MCF 10A (cell line): Measurements from ENCODE around the gene CADPS. TPM values are rescaled to one million over a fixed set of nuclear protein-coding genes. Genes with fewer than 3 reads are reported as not detected.
A peak's percentile ranks its signal among the peaks of the same experiment; 100 is the strongest.

Source experiments
- Bru-seq: library from RNA; stranded (reverse); fragments of 400-500 nt; gene quantifications from one replicate; lab custom pipeline; 2021; lab: Mats Ljungman, UMichigan
- BruChase-seq, 2 experiments: library from RNA; stranded (reverse); fragments of 400-500 nt; gene quantifications; one replicate each; lab custom pipeline; 2021; lab: Mats Ljungman, UMichigan
- BruUV-seq: library from RNA; stranded (reverse); fragments of 400-500 nt; replicated peaks from 2 replicates; lab custom pipeline; 2021; lab: Mats Ljungman, UMichigan
- CTCF ChIA-PET: fragments of 300-600 bp; sonication (Branson Sonifier 250); formaldehyde crosslinking; extraction: SDS; loops from one replicate; lab custom pipeline; 2021; ENCODE audit warnings: antibody characterized with exemption, inconsistent platforms; lab: Yijun Ruan, JAX
- POLR2A ChIA-PET: fragments of 300-600, 350-650 bp; sonication (Branson Sonifier 250); formaldehyde crosslinking; extraction: SDS; loops from one replicate; lab custom pipeline; 2020; ENCODE audit warnings: antibody characterized with exemption, inconsistent platforms; lab: Yijun Ruan, JAX
- DNase-seq: peaks from one replicate; pipeline ENCODE4 v3.0.0-alpha.2; 2018; ENCODE audit not compliant: unreplicated experiment
- H3K27ac Mint-ChIP-seq: one replicate; pipeline ENCODE4 v1.8.0; 2022; ENCODE audit warnings: mild to moderate bottlenecking, low read depth, mixed read lengths; ENCODE audit not compliant: unreplicated experiment
- H3K27me3 Mint-ChIP-seq: one replicate; pipeline ENCODE4 v1.8.0; 2022; ENCODE audit warnings: mixed read lengths; ENCODE audit not compliant: insufficient read depth, unreplicated experiment
- H3K36me3 Mint-ChIP-seq: one replicate; pipeline ENCODE4 v1.8.0; 2022; ENCODE audit warnings: mild to moderate bottlenecking, moderate library complexity, mixed read lengths; ENCODE audit not compliant: insufficient read depth, unreplicated experiment
- H3K4me1 Mint-ChIP-seq: one replicate; pipeline ENCODE4 v1.8.0; 2022; ENCODE audit warnings: mixed read lengths; ENCODE audit not compliant: insufficient read depth, unreplicated experiment
- H3K4me3 Mint-ChIP-seq: one replicate; pipeline ENCODE4 v1.8.0; 2022; ENCODE audit warnings: mild to moderate bottlenecking, moderate library complexity, mixed read lengths; ENCODE audit not compliant: unreplicated experiment
- H3K9me3 Mint-ChIP-seq: one replicate; pipeline ENCODE4 v1.8.0; 2022; ENCODE audit warnings: mixed read lengths; ENCODE audit not compliant: unreplicated experiment
- CTCF ChIP-seq: fragments of 200-600 bp; IDR thresholded peaks from one replicate; pipeline ENCODE4 v1.8.0; 2022; ENCODE audit warnings: antibody characterized with exemption, mild to moderate bottlenecking; ENCODE audit not compliant: unreplicated experiment
- intact Hi-C: fragments of 100-400 bp; cut with micrococcal nuclease; formaldehyde crosslinking; loops from 2 replicates; pipeline ENCODE4 v1.14.1; 2022
- long read RNA-seq: library from polyadenylated mRNA; stranded (forward); transcript quantifications from one replicate; pipeline ENCODE4 v2.0.0, GENCODE V29; 2022
- total RNA-seq: library from RNA; stranded (reverse); gene quantifications from 2 replicates; pipeline ENCODE4 v1.2.3, GENCODE V29; 2022

Gene CADPS
- total RNA-seq (not detected in 2 replicates), Bru-seq, nascent RNA (percentile 5 among the genes with signal in this experiment), BruChase-seq, experiment 1, labeled RNA remaining after a 6-hour chase (percentile 5 among the genes with signal in this experiment), BruChase-seq, experiment 2, labeled RNA remaining after a 2-hour chase (percentile 4 among the genes with signal in this experiment)
- long read RNA-seq, partial matches to known transcripts: 0 of 2 reads
- long read RNA-seq, other reads (novel, unspliced or antisense): 2 of 2 reads

- H3K27ac Mint-ChIP-seq: no peak within 1 kb of the TSS
- no peak within 1 kb of the TSS for H3K4me3 Mint-ChIP-seq
- TF ChIP-seq CTCF: no peak
- DNase-seq: no peak
- BruUV-seq: no TSS peak
- POLR2A ChIA-PET: no interaction called here
- CTCF ChIA-PET: interaction anchor here (0.6 kb wide), 1 partner anchor 43 kb away, joined by 3 read pairs; no protein-coding TSS in a partner anchor
- H3K9me3 Mint-ChIP-seq: no peaks in the 10 kb centered on the region
- H3K27me3 Mint-ChIP-seq: peaks cover 57% of the 10 kb centered on the region
- H3K36me3 Mint-ChIP-seq: no peaks in the 10 kb centered on the region
- intact Hi-C loops: no loop called here
- H3K4me1 Mint-ChIP-seq: peaks cover 8% of the 10 kb centered on the region
Measured at GRCh38 chr3:62874711-62875557, at the start of gene CADPS. Gene CADPS, minus strand, starts transcription at chr3:62875416. Its CDS starts 387 bp downstream, at chr3:62875029.

- intact Hi-C loops: no loop called here
- ChIA-PET CTCF (interaction anchor here (0.6 kb wide), 2 partner anchors 434 to 781 kb away, joined by 3 to 5 read pairs; no protein-coding TSS in a partner anchor), POLR2A (no interaction called here)
- peaks cover 16% of the 10 kb centered on the region for H3K4me1 Mint-ChIP-seq
- no TSS peak for BruUV-seq
- no peak overlapping the region for H3K4me3 Mint-ChIP-seq
- H3K9me3 Mint-ChIP-seq: no peaks in the 10 kb centered on the region
- DNase-seq: no peak
- peaks cover 54% of the 10 kb centered on the region for H3K27me3 Mint-ChIP-seq
- H3K36me3 Mint-ChIP-seq: no peaks in the 10 kb centered on the region
- no peak for TF ChIP-seq CTCF
- no peak overlapping the region for H3K27ac Mint-ChIP-seq
Measured at GRCh38 chr3:62923066-62923465, 47.9 kb upstream of the CADPS start.

DNA sequence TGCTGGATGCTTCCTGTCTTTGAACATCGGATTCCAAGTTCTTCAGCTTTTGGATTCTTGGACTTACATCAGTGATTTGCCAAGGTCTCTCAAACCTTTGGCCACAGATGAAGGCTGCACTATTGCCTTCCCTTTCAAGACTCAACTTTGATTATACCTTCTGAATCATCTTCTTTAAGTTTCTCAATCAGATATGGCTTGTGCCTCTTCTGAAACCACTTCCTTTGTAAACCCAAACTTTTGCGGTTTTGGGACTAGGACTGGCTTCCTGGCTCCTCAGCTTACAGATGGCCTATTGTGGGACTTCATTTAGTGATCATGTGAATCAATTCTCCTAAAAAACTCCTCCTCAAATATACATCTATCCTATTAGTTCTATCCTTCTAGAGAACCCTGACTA is 47.1 kb upstream of the CADPS start:
- H3K27ac Mint-ChIP-seq: no peak overlapping the region
- H3K4me1 Mint-ChIP-seq: peaks cover 16% of the 10 kb centered on the region
- H3K4me3 Mint-ChIP-seq: no peak overlapping the region
- no peak for TF ChIP-seq CTCF
- no peaks in the 10 kb centered on the region for H3K36me3 Mint-ChIP-seq
- H3K9me3 Mint-ChIP-seq: no peaks in the 10 kb centered on the region
- ChIA-PET POLR2A (no interaction called here), CTCF (interaction anchor here (0.6 kb wide), 1 partner anchor 782 kb away, joined by 5 read pairs; no protein-coding TSS in a partner anchor)
- peak; percentile 22 for DNase-seq
- H3K27me3 Mint-ChIP-seq: peaks cover 58% of the 10 kb centered on the region
- intact Hi-C loops: no loop called here
- no TSS peak for BruUV-seq

- intact Hi-C loops: no loop called here
- Mint-ChIP-seq H3K4me3 (no peak overlapping the region), H3K27me3 (peaks cover 49% of the 10 kb centered on the region), H3K9me3 (no peaks in the 10 kb centered on the region), H3K4me1 (peaks cover 16% of the 10 kb centered on the region), H3K27ac (no peak overlapping the region), H3K36me3 (no peaks in the 10 kb centered on the region)
- DNase-seq: no peak
- ChIA-PET CTCF (no interaction called here), POLR2A (no interaction called here)
- no peak for TF ChIP-seq CTCF
- no TSS peak for BruUV-seq
Measured at GRCh38 chr3:62920466-62920784, 45.2 kb upstream of the CADPS start.
